Naive B cell (primary cell): ENCODE data around the gene CCNYL1. TPM values are rescaled to one million over a fixed set of nuclear protein-coding genes. Genes with fewer than 3 reads are reported as not detected.
"Not testable (repeated sequence)": the region's sequence is repeated elsewhere in the genome, so short reads cannot be mapped to it uniquely, and the experiment has no call there.

Experiments
- ATAC-seq, 2 donors: fragments of 150-1000 bp; cut with Tn5 transposase; 2 replicates each; pipeline ENCODE4 v1.10.0; 2021; ENCODE audit warnings: low read depth in 2 of 2, mild to moderate bottlenecking in 2 of 2, moderate library complexity in 2 of 2
- DNase-seq: peaks from one replicate; pipeline ENCODE4 v3.0.0; 2022
- H3K27ac Mint-ChIP-seq, 6 donors: one replicate each; pipeline ENCODE4 v1.8.0; 2020 to 2022; ENCODE audit warnings: mild to moderate bottlenecking in 6 of 6, mixed read lengths in 6 of 6, moderate library complexity in 5 of 6, inconsistent platforms in 2 of 6
- H3K27me3 Mint-ChIP-seq, 3 donors: one replicate each; pipeline ENCODE4 v1.8.0; 2021 to 2022; ENCODE audit warnings: mixed read lengths in 3 of 3, mild to moderate bottlenecking in 1 of 3
- H3K36me3 Mint-ChIP-seq, 2 donors: one replicate each; pipeline ENCODE4 v1.8.0; 2020 to 2022; ENCODE audit warnings: mixed read lengths in 2 of 2, inconsistent platforms in 1 of 2, mild to moderate bottlenecking in 1 of 2
- H3K4me1 Mint-ChIP-seq, 3 donors: one replicate each; pipeline ENCODE4 v1.8.0; 2020 to 2022; ENCODE audit warnings: mixed read lengths in 3 of 3, inconsistent platforms in 1 of 3, mild to moderate bottlenecking in 1 of 3, moderate library complexity in 1 of 3
- H3K4me3 Mint-ChIP-seq, 8 donors: one replicate each; pipeline ENCODE4 v1.8.0; 2020 to 2022; ENCODE audit warnings: mild to moderate bottlenecking in 8 of 8, mixed read lengths in 8 of 8, moderate library complexity in 8 of 8, inconsistent platforms in 2 of 8
- H3K9me3 Mint-ChIP-seq, 7 donors: one replicate each; pipeline ENCODE4 v1.8.0; 2020 to 2022; ENCODE audit warnings: mixed read lengths in 7 of 7, mild to moderate bottlenecking in 5 of 7, inconsistent platforms in 2 of 7, moderate library complexity in 1 of 7
- polyA plus RNA-seq, 6 donors: library from polyadenylated mRNA; unstranded; fragments of 300-500 nt; fragmentation: Illumina TruSeq; gene quantifications; one replicate each; pipeline ENCODE4 v1.2.3, GENCODE V29; 2021; ENCODE audit warnings: low read depth in 6 of 6

CCNYL1 gene
- polyA plus RNA-seq, 6 donors from 2014 or later: 0.91 to 4.7 (median 3.3) TPM

GRCh38 chr2:207750345-207750744 lies 38.9 kb downstream of the CCNYL1 start:
- ATAC-seq (no peak), DNase-seq (no peak)
- Mint-ChIP-seq H3K27me3 (no peaks in the 10 kb centered on the region), H3K4me3 (no peak overlapping the region), H3K4me1 (peaks cover 0 to 4% (median 0%) of the 10 kb centered on the region in 3 donors), H3K9me3 (no peaks in the 10 kb centered on the region), H3K27ac (no peak overlapping the region), H3K36me3 (peaks cover 7% of the 10 kb centered on the region in 2 donors)

DNA sequence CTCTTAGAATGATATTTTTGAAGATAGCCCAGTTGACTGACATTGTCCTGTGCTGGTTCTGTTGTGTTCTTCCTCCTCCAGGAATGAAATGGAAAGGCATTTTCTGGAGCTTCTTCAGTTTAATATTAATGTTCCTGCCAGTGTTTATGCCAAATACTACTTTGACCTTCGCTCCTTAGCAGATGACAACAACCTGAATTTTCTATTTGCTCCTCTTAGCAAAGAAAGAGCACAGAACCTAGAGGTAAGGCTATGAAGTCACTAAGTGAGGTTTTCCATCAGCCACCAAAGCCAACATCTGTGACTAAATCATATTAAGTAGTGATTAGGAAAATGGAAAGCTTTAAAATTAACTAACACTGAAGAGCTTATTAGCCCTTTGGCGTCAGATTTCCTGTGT lies 39.4 kb downstream of the CCNYL1 start:
- H3K27ac Mint-ChIP-seq: no peak overlapping the region
- ATAC-seq: no peak
- H3K4me1 Mint-ChIP-seq: peaks cover 0 to 3% (median 0%) of the 10 kb centered on the region in 3 donors
- H3K27me3 Mint-ChIP-seq: no peaks in the 10 kb centered on the region
- H3K4me3 Mint-ChIP-seq: no peak overlapping the region
- no peak for DNase-seq
- peaks cover 7% of the 10 kb centered on the region in 2 donors for H3K36me3 Mint-ChIP-seq
- H3K9me3 Mint-ChIP-seq: no peaks in the 10 kb centered on the region

DNA sequence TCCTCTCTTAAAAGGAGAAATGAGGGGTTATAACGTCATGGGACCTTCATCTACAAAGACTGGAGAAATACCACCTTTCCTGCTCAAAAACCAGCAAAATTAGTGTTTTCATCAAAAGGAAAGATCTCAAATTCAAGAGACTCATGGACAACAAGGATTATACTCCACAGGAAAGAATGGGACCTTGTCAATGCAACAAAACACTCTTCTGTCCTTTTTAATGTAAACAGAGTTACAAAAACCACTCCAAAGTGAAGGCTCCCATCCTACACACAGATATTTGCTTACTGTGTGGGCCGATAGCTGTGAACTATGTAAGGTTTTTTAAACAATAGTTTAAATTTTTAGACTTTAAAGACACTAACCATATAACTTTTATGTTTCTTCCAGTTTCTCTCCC lies 42.2 kb downstream of the CCNYL1 start:
- not testable (repeated sequence) for H3K36me3 Mint-ChIP-seq, DNase-seq, H3K9me3 Mint-ChIP-seq, H3K4me1 Mint-ChIP-seq, H3K4me3 Mint-ChIP-seq, ATAC-seq, H3K27me3 Mint-ChIP-seq
- H3K27ac Mint-ChIP-seq: peak overlapping the region in 1 of 6 donors; percentile 28

DNA sequence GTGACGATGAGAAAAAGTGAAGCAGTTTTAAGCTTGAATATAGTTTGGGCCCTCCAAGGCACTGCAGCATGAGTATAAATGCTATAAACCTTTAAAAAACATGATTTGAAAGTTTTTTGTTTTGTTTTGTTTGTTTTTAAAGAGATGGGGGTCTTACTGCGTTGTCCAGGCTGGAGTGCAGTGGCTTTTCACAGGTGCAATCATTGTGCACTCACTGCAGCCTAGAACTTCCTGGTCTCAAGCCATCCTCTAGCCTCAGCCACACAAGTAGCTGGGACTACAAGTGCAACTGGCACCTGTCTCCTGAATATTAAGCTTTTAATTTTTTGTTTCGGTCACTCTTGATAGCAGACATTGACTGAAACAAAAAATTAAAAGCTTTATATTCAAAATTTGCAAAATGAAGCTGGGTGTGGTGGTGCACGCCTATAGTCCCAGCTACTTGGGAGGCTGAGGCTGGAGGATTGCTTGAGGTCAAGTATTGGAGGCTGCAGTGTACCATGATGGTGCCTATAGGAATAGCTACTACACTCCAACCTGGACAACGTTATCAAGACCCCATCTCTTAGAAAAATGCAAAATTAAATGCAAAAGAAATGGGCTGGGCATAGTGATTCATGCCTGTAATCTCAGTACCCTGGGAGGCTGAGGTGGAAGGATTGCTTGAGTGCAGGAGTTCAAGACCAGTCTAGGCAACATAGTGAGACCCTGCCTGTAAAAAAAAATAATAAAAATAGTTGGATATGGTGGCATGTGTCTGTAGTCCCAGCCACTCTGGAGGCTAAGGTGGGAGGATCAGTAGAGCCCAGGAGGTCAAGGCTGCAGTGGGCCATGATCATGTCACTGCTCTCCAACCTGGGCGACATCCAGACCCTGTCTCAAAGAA lies 43.3 kb downstream of the CCNYL1 start:
- Mint-ChIP-seq H3K27ac (peak overlapping the region in 1 of 6 donors; percentile 7), H3K4me1 (peaks cover 4 to 8% (median 6%) of the 10 kb centered on the region in 3 donors), H3K27me3 (no peaks in the 10 kb centered on the region), H3K36me3 (peaks cover 7% of the 10 kb centered on the region in 2 donors), H3K9me3 (no peaks in the 10 kb centered on the region), H3K4me3 (no peak overlapping the region)
- DNase-seq: no peak
- ATAC-seq: no peak

DNA sequence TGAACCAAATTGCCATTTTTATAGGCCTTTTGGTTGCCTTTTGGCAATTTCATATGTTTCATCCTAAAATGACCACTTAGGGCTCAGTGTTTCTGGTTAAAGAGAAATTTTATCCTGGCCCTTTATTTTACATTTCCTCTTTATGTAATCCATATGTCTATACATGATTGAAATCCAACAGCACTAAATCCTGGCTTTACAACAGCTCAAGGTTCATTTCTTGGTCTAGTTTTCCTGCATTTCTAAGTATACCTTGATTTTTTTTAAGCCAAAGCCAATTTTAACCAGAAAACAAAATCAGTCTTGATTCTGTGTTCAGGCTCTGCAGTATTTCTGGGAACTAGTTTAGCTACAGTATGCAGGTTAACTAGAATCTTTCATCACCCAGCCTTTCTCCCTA lies 46.6 kb downstream of the CCNYL1 start:
- Mint-ChIP-seq H3K27ac (no peak overlapping the region), H3K9me3 (no peaks in the 10 kb centered on the region), H3K27me3 (no peaks in the 10 kb centered on the region), H3K36me3 (peaks cover 0 to 7% of the 10 kb centered on the region in 2 donors), H3K4me1 (peaks cover 4 to 8% (median 6%) of the 10 kb centered on the region in 3 donors), H3K4me3 (no peak overlapping the region)
- DNase-seq: no peak
- ATAC-seq: no peak

GRCh38 chr2:207759890-207760289 lies 48.5 kb downstream of the CCNYL1 start:
- ATAC-seq: no peak
- H3K27ac Mint-ChIP-seq: no peak overlapping the region

GRCh38 chr2:207760453-207760852 lies 49.0 kb downstream of the CCNYL1 start:
- no peak for DNase-seq
- Mint-ChIP-seq H3K27ac (peak overlapping the region in 1 of 6 donors; percentile 8), H3K27me3 (peaks cover 0 to 4% (median 0%) of the 10 kb centered on the region in 3 donors), H3K4me1 (peaks cover 4 to 8% (median 6%) of the 10 kb centered on the region in 3 donors), H3K9me3 (no peaks in the 10 kb centered on the region), H3K4me3 (peak overlapping the region in 1 of 8 donors; percentile 27), H3K36me3 (no peaks in the 10 kb centered on the region)
- no peak for ATAC-seq

More at GRCh38 chr2:207759890-207760289, 48.5 kb downstream of the CCNYL1 start:
- Mint-ChIP-seq H3K36me3 (no peaks in the 10 kb centered on the region), H3K4me3 (no peak overlapping the region), H3K4me1 (peaks cover 4 to 8% (median 6%) of the 10 kb centered on the region in 3 donors), H3K9me3 (no peaks in the 10 kb centered on the region), H3K27me3 (no peaks in the 10 kb centered on the region)
- no peak for DNase-seq

DNA sequence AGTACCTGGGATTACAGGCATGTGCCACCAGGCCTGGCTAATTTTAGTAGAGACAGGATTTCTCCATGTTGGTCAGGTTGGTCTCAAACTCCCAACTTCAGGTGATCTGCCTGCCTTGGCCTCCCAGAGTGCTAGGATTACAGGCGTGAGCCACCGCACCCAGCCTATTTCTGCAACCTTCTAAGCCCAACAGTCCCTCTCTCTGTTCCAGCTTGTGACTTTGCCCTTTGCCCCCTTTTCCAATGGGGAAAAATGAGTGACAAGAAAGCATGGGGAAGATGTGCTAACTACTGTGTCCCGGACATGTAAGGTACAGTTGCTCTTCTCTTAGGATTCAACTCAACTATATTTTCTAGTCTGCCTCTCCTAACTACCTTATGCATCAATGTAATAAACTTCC lies 50.0 kb downstream of the CCNYL1 start:
- not testable (repeated sequence) for ATAC-seq, DNase-seq, H3K36me3 Mint-ChIP-seq, H3K9me3 Mint-ChIP-seq, H3K27me3 Mint-ChIP-seq, H3K4me1 Mint-ChIP-seq, H3K27ac Mint-ChIP-seq, H3K4me3 Mint-ChIP-seq

- H3K4me3 Mint-ChIP-seq: no peak overlapping the region
- DNase-seq: no peak
- H3K27ac Mint-ChIP-seq: peak overlapping the region in 1 of 6 donors; percentile 42
- no peak for ATAC-seq
- peaks cover 3 to 8% (median 8%) of the 10 kb centered on the region in 3 donors for H3K27me3 Mint-ChIP-seq
- no peaks in the 10 kb centered on the region for H3K36me3 Mint-ChIP-seq
- H3K9me3 Mint-ChIP-seq: no peaks in the 10 kb centered on the region
- peaks cover 5 to 13% (median 10%) of the 10 kb centered on the region in 3 donors for H3K4me1 Mint-ChIP-seq
These were observed 50.7 kb downstream of the CCNYL1 start for GRCh38 chr2:207762146-207762545.

- H3K4me3 Mint-ChIP-seq: no peak overlapping the region
- ATAC-seq (no peak), DNase-seq (no peak)
- H3K36me3 Mint-ChIP-seq: no peaks in the 10 kb centered on the region
- peaks cover 16 to 26% (median 20%) of the 10 kb centered on the region in 3 donors for H3K4me1 Mint-ChIP-seq
- H3K27ac Mint-ChIP-seq: no peak overlapping the region
- no peaks in the 10 kb centered on the region for H3K9me3 Mint-ChIP-seq
- peaks cover 8 to 14% (median 8%) of the 10 kb centered on the region in 3 donors for H3K27me3 Mint-ChIP-seq
These were observed 52.0 kb downstream of the CCNYL1 start for GRCh38 chr2:207763303-207763917.

GRCh38 chr2:207764096-207764630 lies 52.7 kb downstream of the CCNYL1 start:
- peaks cover 20 to 31% (median 26%) of the 10 kb centered on the region in 3 donors for H3K4me1 Mint-ChIP-seq
- H3K36me3 Mint-ChIP-seq: no peaks in the 10 kb centered on the region
- ATAC-seq: no peak
- DNase-seq: no peak
- H3K9me3 Mint-ChIP-seq: no peaks in the 10 kb centered on the region
- peaks cover 8 to 14% (median 8%) of the 10 kb centered on the region in 3 donors for H3K27me3 Mint-ChIP-seq
- no peak overlapping the region for H3K27ac Mint-ChIP-seq
- H3K4me3 Mint-ChIP-seq: peak overlapping the region in 1 of 8 donors; percentile 4

- ATAC-seq (no peak), DNase-seq (no peak)
- H3K9me3 Mint-ChIP-seq: no peaks in the 10 kb centered on the region
- peak overlapping the region in 1 of 8 donors; percentile 56 for H3K4me3 Mint-ChIP-seq
- peaks cover 23 to 38% (median 31%) of the 10 kb centered on the region in 3 donors for H3K4me1 Mint-ChIP-seq
- peaks cover 8 to 14% (median 8%) of the 10 kb centered on the region in 3 donors for H3K27me3 Mint-ChIP-seq
- no peak overlapping the region for H3K27ac Mint-ChIP-seq
- H3K36me3 Mint-ChIP-seq: no peaks in the 10 kb centered on the region
These were observed 54.1 kb downstream of the CCNYL1 start for GRCh38 chr2:207765547-207765946.

DNA sequence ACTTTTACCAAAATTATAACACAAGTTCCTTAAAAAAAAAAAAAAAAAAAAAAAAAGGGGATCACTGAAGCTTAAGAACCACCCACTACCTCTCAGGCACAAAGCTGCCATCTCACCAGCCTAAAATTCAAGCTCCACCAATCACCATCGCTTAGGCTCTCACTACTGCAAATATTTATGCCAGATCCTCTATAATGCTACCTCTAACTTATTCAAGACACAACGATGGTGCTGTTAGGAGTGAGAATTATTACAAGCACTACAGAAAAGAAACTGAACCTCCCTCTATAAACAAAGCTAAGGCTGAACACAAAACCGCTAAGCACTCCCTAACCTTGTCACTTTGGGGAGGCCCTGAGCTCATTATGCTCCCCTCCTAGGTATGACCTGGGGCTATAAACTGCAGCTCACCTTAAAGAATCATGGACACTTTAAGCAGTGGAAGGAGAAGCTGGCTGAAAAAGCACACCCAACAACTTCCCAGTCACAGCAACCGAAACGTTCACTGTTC lies 54.7 kb downstream of the CCNYL1 start:
- peaks cover 8 to 14% (median 8%) of the 10 kb centered on the region in 3 donors for H3K27me3 Mint-ChIP-seq
- H3K36me3 Mint-ChIP-seq: no peaks in the 10 kb centered on the region
- no peaks in the 10 kb centered on the region for H3K9me3 Mint-ChIP-seq
- ATAC-seq (no peak), DNase-seq (no peak)
- H3K27ac Mint-ChIP-seq: peak overlapping the region in 2 of 6 donors; percentile 10 to 19
- H3K4me1 Mint-ChIP-seq: peaks cover 23 to 43% (median 34%) of the 10 kb centered on the region in 3 donors
- peak overlapping the region in 6 of 8 donors; percentile 75 to 97 (median 86) for H3K4me3 Mint-ChIP-seq
